ENCODE data around the gene CRTAC1.

Gene CRTAC1

DNA sequence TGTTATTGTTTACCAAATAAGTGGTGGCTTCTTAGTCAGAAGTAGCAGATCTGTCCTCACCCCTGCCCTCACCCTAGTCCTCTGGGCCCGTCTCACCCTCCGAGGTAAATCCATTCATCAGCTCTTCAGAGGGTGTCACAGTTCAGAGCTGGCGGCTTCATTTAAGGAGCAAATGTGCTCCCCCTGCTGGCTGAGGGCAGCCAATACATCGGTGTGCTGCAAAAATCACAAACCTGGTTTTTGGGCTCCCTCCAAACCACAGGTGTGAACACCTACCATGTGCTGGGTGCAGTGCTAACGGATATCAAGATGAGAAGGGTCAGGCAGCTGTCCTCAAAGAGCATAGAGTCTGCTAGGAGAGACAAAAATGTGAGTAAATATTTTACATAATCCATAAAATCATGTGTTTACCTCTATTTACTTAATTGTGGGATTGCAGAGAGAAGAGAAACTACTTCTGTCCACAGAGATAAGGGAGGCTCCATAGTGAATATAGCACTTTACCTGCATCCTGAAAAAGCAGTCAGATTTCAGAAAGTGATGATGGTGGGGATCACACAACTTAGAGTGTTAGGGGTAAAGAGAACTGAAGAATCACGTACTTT lies 15.5 kb upstream of the CRTAC1 start:
- peak; percentile 64 for DNase-seq
- TF ChIP-seq CTCF (IDR thresholded peaks at IDR 0.05; ENCODE audit: low read depth, low read length) = peak; percentile 84
- Histone ChIP-seq H3K4me1 (peaks cover 5% of the 10 kb centered on the region), H3K4me3 (ENCODE audit: low read depth, low read length) (no peak overlapping the region), H3K27me3 (no peaks in the 10 kb centered on the region), H3K9me3 (no peaks in the 10 kb centered on the region), H3K36me3 (no peaks in the 10 kb centered on the region)

DNA sequence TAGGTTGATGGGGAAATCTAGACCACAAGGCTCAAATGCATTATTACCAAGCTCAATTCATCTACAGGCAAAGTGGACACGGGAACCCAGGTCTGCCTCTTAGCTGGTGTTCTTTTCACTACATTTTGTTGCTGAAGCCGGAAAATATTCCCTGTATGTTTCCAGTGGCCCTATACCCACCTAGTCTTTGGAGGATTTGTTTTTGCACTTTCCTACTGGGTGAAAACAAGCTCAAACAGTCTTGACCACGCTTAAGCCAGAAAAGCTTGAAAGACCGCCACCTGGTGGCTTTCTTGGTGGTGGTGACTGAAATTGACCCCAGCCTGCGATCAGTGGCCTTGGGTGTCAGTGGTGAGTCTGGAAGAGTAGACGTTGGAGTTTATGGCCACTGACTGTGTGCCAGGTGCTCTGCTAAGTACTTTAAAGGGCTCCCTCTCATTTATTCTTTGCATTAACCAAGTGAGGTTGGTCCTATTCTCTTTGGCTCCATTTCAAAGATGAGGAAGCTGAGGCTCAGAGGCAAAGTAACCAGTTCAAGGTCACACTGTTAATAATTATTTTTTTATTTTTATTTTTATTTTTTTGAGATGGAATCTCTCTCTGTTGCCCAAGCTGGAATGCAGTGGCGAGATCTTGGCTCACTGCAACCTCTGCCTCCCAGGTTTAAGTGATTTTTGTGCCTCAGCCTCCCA lies 11.1 kb upstream of the CRTAC1 start:
- H3K4me3 ChIP-seq (ENCODE audit: low read depth, low read length) = no peak overlapping the region
- H3K4me1 ChIP-seq = no peaks in the 10 kb centered on the region; the same call in 1 of the 2 replicates
- peak; percentile 65 for DNase-seq
- peak; percentile 76 for TF ChIP-seq CTCF (IDR thresholded peaks at IDR 0.05; ENCODE audit: low read depth, low read length)
- peaks cover 8% of the 10 kb centered on the region; the same call in 1 of the 2 replicates for H3K27me3 ChIP-seq
- no peaks in the 10 kb centered on the region for H3K36me3 ChIP-seq
- H3K9me3 ChIP-seq = no peaks in the 10 kb centered on the region

DNA sequence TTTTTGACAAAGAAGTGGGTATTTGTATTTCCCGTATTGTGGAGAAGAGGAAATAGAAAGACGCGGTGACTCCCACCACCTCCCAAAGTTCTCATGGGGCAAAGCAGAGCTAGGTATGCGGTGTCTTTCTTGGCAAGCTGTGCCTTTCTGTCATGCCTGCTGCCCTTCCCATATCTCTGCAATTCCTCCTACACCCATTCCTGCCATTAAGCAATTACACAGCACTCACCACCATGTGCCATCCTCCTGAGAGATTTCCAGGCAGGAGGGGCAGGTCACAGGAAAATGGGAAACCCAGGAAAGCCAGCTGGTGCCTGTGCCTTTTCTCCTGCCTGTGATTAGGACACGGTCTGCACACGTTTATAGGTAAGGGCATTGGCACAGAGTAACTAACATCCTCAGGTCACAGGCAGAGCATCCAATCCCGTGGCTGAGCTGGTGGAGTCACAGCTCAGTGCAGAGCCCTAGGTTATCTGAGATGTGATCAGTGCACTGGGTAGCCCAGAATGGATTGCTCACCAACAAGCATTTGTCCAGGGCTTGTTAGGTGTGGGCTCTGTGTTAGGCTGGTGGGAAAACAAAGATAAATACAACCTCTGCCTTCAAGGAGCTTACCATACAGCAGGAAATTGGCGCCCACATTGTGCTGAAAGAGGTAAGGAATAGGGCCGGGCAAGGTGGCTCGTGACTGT lies 9.4 kb upstream of the CRTAC1 start:
- Histone ChIP-seq H3K27me3 (peaks cover 23% of the 10 kb centered on the region; the same call in 1 of the 2 replicates), H3K4me3 (ENCODE audit: low read depth, low read length) (no peak overlapping the region), H3K9me3 (no peaks in the 10 kb centered on the region), H3K36me3 (no peaks in the 10 kb centered on the region), H3K4me1 (no peaks in the 10 kb centered on the region; the same call in 1 of the 2 replicates)
- DNase-seq = no peak
- no peak for TF ChIP-seq CTCF (IDR thresholded peaks at IDR 0.05; ENCODE audit: low read depth, low read length)

GRCh38 chr10:98038288-98038687 lies 7.9 kb upstream of the CRTAC1 start:
- no peaks in the 10 kb centered on the region for H3K36me3 ChIP-seq
- no peaks in the 10 kb centered on the region for H3K9me3 ChIP-seq
- H3K4me1 ChIP-seq = no peaks in the 10 kb centered on the region; the same call in 1 of the 2 replicates
- no peak overlapping the region for H3K4me3 ChIP-seq (ENCODE audit: low read depth, low read length)
- TF ChIP-seq CTCF (IDR thresholded peaks at IDR 0.05; ENCODE audit: low read depth, low read length) = no peak
- DNase-seq = no peak
- peaks cover 29% of the 10 kb centered on the region; the same call in 1 of the 2 replicates for H3K27me3 ChIP-seq

GRCh38 chr10:98035599-98035998 lies 5.2 kb upstream of the CRTAC1 start:
- DNase-seq = no peak
- H3K9me3 ChIP-seq = no peaks in the 10 kb centered on the region
- H3K27me3 ChIP-seq = peaks cover 43% of the 10 kb centered on the region
- no peak for TF ChIP-seq CTCF (IDR thresholded peaks at IDR 0.05; ENCODE audit: low read depth, low read length)
- H3K4me3 ChIP-seq (ENCODE audit: low read depth, low read length) = no peak overlapping the region
- H3K36me3 ChIP-seq = no peaks in the 10 kb centered on the region
- H3K4me1 ChIP-seq = no peaks in the 10 kb centered on the region; the same call in 1 of the 2 replicates

Measured in BE2C (cell line).